NCI-H2227 treated with DMSO at 0.1 percent for 48 hours (cell line): ENCODE results near the gene ALDH5A1.
"Not testable (repeated sequence)": the region's sequence is repeated elsewhere in the genome, so short reads cannot be mapped to it uniquely, and the experiment has no call there.

Experiments
- DNase-seq: peaks from one replicate; lab custom pipeline; 2025; lab: John Stamatoyannopoulos, UW

ALDH5A1 gene

GRCh38 chr6:24486065-24486464, 8.7 kb upstream of the ALDH5A1 start:
- DNase-seq: no peak

- DNase-seq: no peak
These were observed 5.3 kb upstream of the ALDH5A1 start, which contains the start of gene GPLD1 for GRCh38 chr6:24489470-24489869. Gene GPLD1, minus strand, starts transcription at chr6:24489578. Its CDS starts 67 bp downstream, at chr6:24489511.

- no peak for DNase-seq
These were observed 4.9 kb upstream of the ALDH5A1 start for GRCh38 chr6:24489881-24490280.

GRCh38 chr6:24490948-24491347, 3.8 kb upstream of the ALDH5A1 start:
- no peak for DNase-seq

GRCh38 chr6:24492475-24492874, 2.3 kb upstream of the ALDH5A1 start:
- no peak for DNase-seq

GRCh38 chr6:24493945-24494820, 586 bp upstream of the ALDH5A1 start:
- DNase-seq: no peak

- DNase-seq: no peak
These were observed 2.6 kb downstream of the ALDH5A1 start for GRCh38 chr6:24497254-24497970.

GRCh38 chr6:24500683-24501082, 5.9 kb downstream of the ALDH5A1 start:
- no peak for DNase-seq

- DNase-seq: no peak
These were observed 6.6 kb downstream of the ALDH5A1 start for GRCh38 chr6:24501374-24501773.

- DNase-seq: no peak
These were observed 7.1 kb downstream of the ALDH5A1 start for GRCh38 chr6:24501914-24502313.

- DNase-seq: no peak
These were observed 9.5 kb downstream of the ALDH5A1 start for GRCh38 chr6:24504287-24504648.

- no peak for DNase-seq
These were observed 10.1 kb downstream of the ALDH5A1 start for GRCh38 chr6:24504649-24505586.

GRCh38 chr6:24506814-24507520, 12.2 kb downstream of the ALDH5A1 start:
- DNase-seq: no peak

GRCh38 chr6:24511976-24512375, 17.2 kb downstream of the ALDH5A1 start:
- not testable (repeated sequence) for DNase-seq

GRCh38 chr6:24513602-24514001, 18.8 kb downstream of the ALDH5A1 start:
- no peak for DNase-seq

- no peak for DNase-seq
These were observed 23.1 kb downstream of the ALDH5A1 start for GRCh38 chr6:24517659-24518543.

- DNase-seq: no peak
These were observed 26.3 kb downstream of the ALDH5A1 start for GRCh38 chr6:24520929-24521546.

- peak; percentile 69 for DNase-seq
These were observed 27.7 kb downstream of the ALDH5A1 start for GRCh38 chr6:24522228-24523176.

- no peak for DNase-seq
These were observed 29.6 kb downstream of the ALDH5A1 start for GRCh38 chr6:24524329-24524728.
